Kidney epithelial cell (primary cell): Measurements from ENCODE around the gene KRTAP9-7. TPM values are rescaled to one million over a fixed set of nuclear protein-coding genes. Genes with fewer than 3 reads are reported as not detected.

Source experiments
- DNase-seq: peaks from one replicate; pipeline ENCODE4 v3.0.0-alpha.2; 2010; ENCODE audit warnings: low read depth
- H3K27me3 ChIP-seq: 2 replicates; pipeline ENCODE4 v1.6.0; 2011; ENCODE audit warnings: low read length; ENCODE audit not compliant: control insufficient read depth, insufficient read depth
- H3K36me3 ChIP-seq: 2 replicates; pipeline ENCODE4 v1.5.1; 2011; ENCODE audit warnings: low read length; ENCODE audit not compliant: control insufficient read depth, insufficient read depth
- H3K4me3 ChIP-seq: 2 replicates; pipeline ENCODE4 v1.5.1; 2011; ENCODE audit warnings: low read depth, mild to moderate bottlenecking, control low read depth, low read length
- total RNA-seq: library from RNA; depleted of rRNA; stranded (reverse); fragments of >200 nt; gene quantifications from 2 replicates; pipeline ENCODE4 v1.2.3, GENCODE V29; 2015
- TF ChIP-seq, protein P1 (sequence below): IDR thresholded peaks from 2 replicates; pipeline ENCODE4 v1.5.1; 2011; ENCODE audit warnings: mild to moderate bottlenecking, moderate library complexity, low read length, control low read depth, inconsistent platforms; ENCODE audit not compliant: insufficient read depth, poor library complexity, severe bottlenecking

KRTAP9-7 gene
- total RNA-seq, 1 donor from 2014 or later, result not detected

DNA sequence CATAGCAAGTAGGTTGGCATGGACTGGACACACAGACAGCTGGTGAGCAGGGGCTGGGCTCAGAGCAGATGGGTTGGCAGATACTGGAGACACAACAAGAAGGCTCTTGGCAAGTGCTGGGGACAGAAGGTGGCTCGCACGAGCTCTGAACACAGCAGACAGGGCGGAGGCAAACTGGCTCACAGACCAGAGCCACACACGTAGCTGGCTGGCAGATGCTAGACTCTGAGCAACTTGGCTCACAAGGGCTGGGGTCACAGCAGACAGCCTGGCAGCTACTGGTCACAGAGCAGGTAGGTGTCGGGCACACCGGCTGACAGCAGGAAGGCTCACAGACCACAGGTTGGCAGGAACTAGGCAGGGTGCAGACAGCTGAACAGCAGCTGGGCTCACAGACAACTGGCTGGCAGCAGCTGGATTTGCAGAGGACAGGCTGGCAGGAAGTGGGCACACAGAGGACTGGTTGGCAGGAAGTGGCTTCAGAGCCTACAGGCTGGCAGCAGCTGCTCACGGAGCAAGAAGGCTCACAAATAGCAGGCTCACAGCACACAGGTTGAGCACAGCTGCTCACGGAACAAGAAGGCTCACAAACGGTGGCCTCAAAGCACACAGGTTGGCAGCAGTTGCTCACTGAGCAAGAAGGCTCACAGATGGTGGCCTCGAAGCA, 32.9 kb downstream of the KRTAP9-7 start:
- H3K36me3 ChIP-seq, result no peaks in the 10 kb centered on the region
- TF ChIP-seq, protein P1, sequence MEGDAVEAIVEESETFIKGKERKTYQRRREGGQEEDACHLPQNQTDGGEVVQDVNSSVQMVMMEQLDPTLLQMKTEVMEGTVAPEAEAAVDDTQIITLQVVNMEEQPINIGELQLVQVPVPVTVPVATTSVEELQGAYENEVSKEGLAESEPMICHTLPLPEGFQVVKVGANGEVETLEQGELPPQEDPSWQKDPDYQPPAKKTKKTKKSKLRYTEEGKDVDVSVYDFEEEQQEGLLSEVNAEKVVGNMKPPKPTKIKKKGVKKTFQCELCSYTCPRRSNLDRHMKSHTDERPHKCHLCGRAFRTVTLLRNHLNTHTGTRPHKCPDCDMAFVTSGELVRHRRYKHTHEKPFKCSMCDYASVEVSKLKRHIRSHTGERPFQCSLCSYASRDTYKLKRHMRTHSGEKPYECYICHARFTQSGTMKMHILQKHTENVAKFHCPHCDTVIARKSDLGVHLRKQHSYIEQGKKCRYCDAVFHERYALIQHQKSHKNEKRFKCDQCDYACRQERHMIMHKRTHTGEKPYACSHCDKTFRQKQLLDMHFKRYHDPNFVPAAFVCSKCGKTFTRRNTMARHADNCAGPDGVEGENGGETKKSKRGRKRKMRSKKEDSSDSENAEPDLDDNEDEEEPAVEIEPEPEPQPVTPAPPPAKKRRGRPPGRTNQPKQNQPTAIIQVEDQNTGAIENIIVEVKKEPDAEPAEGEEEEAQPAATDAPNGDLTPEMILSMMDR, result no peak
- no peak for DNase-seq
- no peaks in the 10 kb centered on the region for H3K27me3 ChIP-seq
- H3K4me3 ChIP-seq, result no peak overlapping the region

DNA sequence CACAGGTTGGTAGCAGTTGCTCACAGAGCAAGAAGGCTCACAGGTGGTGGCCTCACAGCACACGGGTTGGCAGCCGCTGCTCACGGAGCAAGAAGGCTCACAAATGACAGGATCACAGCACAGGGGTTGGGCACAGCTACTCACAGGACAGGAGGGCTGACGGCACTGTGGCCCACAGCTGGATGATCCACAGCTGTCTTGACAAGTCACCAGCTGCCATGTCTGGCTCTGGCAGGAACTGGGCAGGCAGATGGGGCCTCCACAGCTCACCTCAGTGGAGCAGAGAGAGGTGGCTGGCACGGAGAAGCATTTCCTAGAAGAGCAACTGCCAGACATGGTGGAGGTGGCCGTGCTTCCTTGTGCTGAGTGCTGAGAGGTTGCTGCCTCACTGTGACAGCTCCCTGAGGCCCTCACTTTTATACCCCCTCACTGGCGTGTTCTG, 33.4 kb downstream of the KRTAP9-7 start, which contains the start of gene KRTAP16-1:
Gene KRTAP16-1 (minus strand): TSS at position 392 of the 442 bp plus-strand sequence. CDS start 56 bp downstream, at position 336.
- no peak for DNase-seq
- TF ChIP-seq, protein P1, result no peak
- H3K36me3 ChIP-seq, result no peaks in the 10 kb centered on the region

DNA sequence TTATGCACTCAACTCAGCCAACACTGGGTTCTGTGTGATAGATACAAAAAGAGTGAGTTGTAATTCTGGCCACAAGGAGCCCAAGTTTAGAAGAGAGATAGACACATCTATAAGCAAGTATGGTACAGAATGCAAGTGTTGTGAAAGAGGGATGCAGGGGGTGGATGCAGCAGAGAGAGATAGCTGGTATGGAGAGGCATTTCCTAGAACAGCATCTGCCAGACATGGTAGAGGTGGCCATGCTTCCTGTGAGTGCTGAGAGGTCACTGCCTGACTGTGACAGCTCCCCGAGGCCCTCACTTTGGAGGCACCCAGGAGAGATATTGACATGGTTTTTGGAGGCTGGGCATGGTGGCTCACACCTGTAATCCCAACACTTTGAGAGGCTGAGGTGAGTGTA, 35.6 kb downstream of the KRTAP9-7 start:
- no peak for DNase-seq
- Histone ChIP-seq H3K27me3 (peaks cover 6% of the 10 kb centered on the region), H3K4me3 (no peak overlapping the region), H3K36me3 (no peaks in the 10 kb centered on the region)
- TF ChIP-seq, protein P1, result no peak

More for the DNA sequence above, 33.4 kb downstream of the KRTAP9-7 start, which contains the start of gene KRTAP16-1:
- Histone ChIP-seq H3K4me3 (no peak within 1 kb of the TSS), H3K27me3 (no peaks in the 10 kb centered on the region)

DNA sequence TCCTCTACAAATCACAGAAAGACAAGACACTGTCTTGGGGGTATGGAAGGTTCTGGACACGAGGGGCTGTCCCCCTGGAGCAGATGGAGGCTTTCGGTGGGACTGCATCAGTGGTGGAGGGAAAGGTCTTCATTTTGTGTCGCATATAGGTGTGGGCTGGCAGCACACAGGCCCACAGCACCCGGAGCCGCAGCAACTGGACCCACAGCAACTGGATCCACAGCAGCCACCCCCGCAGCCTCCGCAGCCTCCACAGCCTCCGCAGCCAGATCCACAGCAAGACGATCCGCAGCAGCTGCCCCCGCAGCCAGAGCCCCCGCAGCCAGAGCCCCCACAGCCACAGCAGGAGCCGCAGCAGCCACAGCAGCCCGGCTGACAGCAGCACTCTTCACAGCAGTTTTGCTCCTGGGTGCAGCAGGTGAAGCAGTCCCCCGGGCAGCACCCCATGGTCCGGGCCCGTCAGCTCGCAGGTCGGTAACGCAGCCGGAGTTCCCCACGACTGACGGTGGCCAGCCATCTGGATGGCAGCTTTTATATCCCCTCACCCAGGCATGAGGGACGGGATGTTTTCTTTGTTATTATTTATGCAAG, 39.8 kb downstream of the KRTAP9-7 start, which contains the start of gene KRTAP17-1:
Gene KRTAP17-1 (minus strand): TSS at position 507 of the 591 bp plus-strand sequence. CDS start 60 bp downstream, at position 447.
- Histone ChIP-seq H3K36me3 (no peaks in the 10 kb centered on the region), H3K27me3 (peaks cover 6% of the 10 kb centered on the region), H3K4me3 (no peak within 1 kb of the TSS)
- TF ChIP-seq, protein P1, result no peak
- no peak for DNase-seq

DNA sequence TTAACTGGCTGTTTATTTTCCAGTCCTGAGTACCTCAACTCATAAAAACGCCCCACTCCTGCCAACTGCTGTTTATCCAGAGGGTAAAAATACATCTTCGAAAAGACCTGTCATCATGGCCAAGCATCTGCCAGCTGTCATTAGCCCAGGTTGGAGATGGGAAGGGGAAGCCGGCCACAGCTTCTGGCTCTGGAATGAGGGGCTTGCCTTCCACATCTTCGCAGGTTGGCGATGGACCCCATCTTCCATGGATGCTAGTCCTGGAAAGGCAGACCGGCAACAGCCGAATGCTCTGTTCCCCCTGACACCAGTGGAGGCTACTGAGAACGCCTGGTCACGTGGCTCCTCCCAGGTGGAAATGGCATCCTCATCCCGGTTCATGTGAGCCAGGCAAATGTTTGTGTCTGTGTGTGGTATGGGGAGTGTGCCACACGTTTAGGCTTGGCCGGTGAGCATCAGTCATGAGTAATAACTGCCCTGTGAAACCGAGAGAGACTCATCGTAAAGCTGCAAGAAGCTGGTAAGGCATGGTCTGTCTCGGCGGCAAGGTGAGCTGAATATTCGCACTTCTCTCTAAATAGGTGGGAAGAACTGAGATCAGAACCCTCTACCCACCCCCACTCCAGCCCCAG, 40.4 kb downstream of the KRTAP9-7 start:
- Histone ChIP-seq H3K36me3 (no peaks in the 10 kb centered on the region), H3K4me3 (no peak overlapping the region), H3K27me3 (peaks cover 6% of the 10 kb centered on the region)
- TF ChIP-seq, protein P1, result no peak
- no peak for DNase-seq
